Spleen (tissue), 7 donors: ENCODE results near the gene COL28A1.

Experiments
- CTCF ChIP-seq, 11 experiments: fragments of 200-600 bp in 7 of 11; fragments of 450-650 bp in 4 of 11; sonication (generic) in 4 of 11; IDR thresholded peaks in 8 of 11; conservative IDR thresholded peaks in 3 of 11; 1 replicate in 7 of 11; 2 replicates in 4 of 11; pipeline versions ENCODE4 v1.4.0 to v1.8.0; 2016 to 2021; ENCODE audit warnings: antibody characterized with exemption in 11 of 11, inconsistent platforms in 4 of 11, mild to moderate bottlenecking in 1 of 11
- POLR2AphosphoS5 ChIP-seq, 3 donors: sonication (generic); formaldehyde crosslinking; IDR thresholded peaks; one replicate each; pipeline ENCODE4 v1.5.1; 2017; ENCODE audit warnings: antibody characterized with exemption in 3 of 3
- donor health status: DM: no; HTN: no; CAD: no; lungs with moderate emphysema.
- donor health status: DM: no; HTN: no; CAD: no.
- donor health status: DM: no; HTN: no; CAD: no.

GRCh38 chr7:7434329-7434728, 101.3 kb downstream of the COL28A1 start:
- TF ChIP-seq CTCF (IDR thresholded peaks at IDR 0.05 in 8 of 11, conservative IDR thresholded peaks at IDR 0.05 in 3 of 11) = no peak
- TF ChIP-seq POLR2AphosphoS5 (IDR thresholded peaks at IDR 0.05) = no peak
